Breast epithelium (tissue), 3 donors: ENCODE results near the gene WASHC2C.
"Not testable (repeated sequence)": the region's sequence is repeated elsewhere in the genome, so short reads cannot be mapped to it uniquely, and the experiment has no call there.

Experiments
- CTCF ChIP-seq, 3 donors: fragments of 450-650 bp; IDR thresholded peaks; one replicate each; pipeline ENCODE4 v1.5.1; 2016 to 2017; ENCODE audit warnings: antibody characterized with exemption in 3 of 3, mild to moderate bottlenecking in 3 of 3, moderate library complexity in 3 of 3
- POLR2A ChIP-seq: fragments of 450-650 bp; IDR thresholded peaks from one replicate; pipeline ENCODE4 v1.6.1; 2016; ENCODE audit warnings: antibody characterized with exemption, mild to moderate bottlenecking, moderate library complexity

GRCh38 chr10:45727421-45727965 lies 427 bp downstream of the WASHC2C start:
- TF ChIP-seq POLR2A; CTCF (IDR thresholded peaks at IDR 0.05): not testable (repeated sequence)
